Sigmoid colon (tissue), 4 donors: Measurements from ENCODE around the gene MANSC4.

ENCODE experiments used
- CTCF ChIP-seq, 4 experiments: fragments of 450-650 bp in 3 of 4; fragments of 200-600 bp in 1 of 4; IDR thresholded peaks; one replicate each; pipeline ENCODE4 v1.5.1; 2016 to 2019; ENCODE audit warnings: antibody characterized with exemption in 4 of 4, mild to moderate bottlenecking in 3 of 4, moderate library complexity in 2 of 4
- EP300 ChIP-seq, 4 donors: sonication (generic); formaldehyde crosslinking; IDR thresholded peaks; one replicate each; pipeline ENCODE4 v1.6.1; 2017; ENCODE audit warnings: antibody characterized with exemption in 4 of 4
- POLR2A ChIP-seq, 2 donors: fragments of 450-650 bp; IDR thresholded peaks; one replicate each; pipeline ENCODE4 v1.6.1; 2016; ENCODE audit warnings: antibody characterized with exemption in 2 of 2, mild to moderate bottlenecking in 2 of 2, moderate library complexity in 2 of 2
- POLR2AphosphoS5 ChIP-seq, 4 donors: sonication (generic); formaldehyde crosslinking; IDR thresholded peaks; one replicate each; pipeline ENCODE4 v1.6.1; 2017; ENCODE audit warnings: antibody characterized with exemption in 4 of 4

GRCh38 chr12:27828196-27828595 is 48.2 kb upstream of the MANSC4 start:
- TF ChIP-seq EP300 (IDR thresholded peaks at IDR 0.05) (no peak), CTCF (IDR thresholded peaks at IDR 0.05) (no peak), POLR2AphosphoS5 (IDR thresholded peaks at IDR 0.05) (no peak), POLR2A (IDR thresholded peaks at IDR 0.05) (no peak)
